Activated CD4-positive, alpha-beta memory T cell treated with anti-CD3 and anti-CD28 coated beads, Interleukin-2, amount 10 ng/mL, durations not matched to agents 7 days and 5 days (primary cell): ENCODE results near the gene NOTCH2. TPM values are rescaled to one million over a fixed set of nuclear protein-coding genes. Genes with fewer than 3 reads are reported as not detected.

Experiments
- CTCF ChIA-PET: fragments of 350-600 bp; sonication (Branson Sonifier 250); formaldehyde crosslinking; loops from one replicate; lab custom pipeline; 2021; ENCODE audit warnings: antibody characterized with exemption, inconsistent platforms; lab: Charles Lee
- POLR2A ChIA-PET: fragments of 350-600 bp; sonication (Branson Sonifier 250); formaldehyde crosslinking; loops from one replicate; lab custom pipeline; 2021; ENCODE audit warnings: antibody characterized with exemption; lab: Charles Lee
- DNase-seq: peaks from one replicate; pipeline ENCODE4 v3.0.0-alpha.2; 2020
- H3K27ac Mint-ChIP-seq: one replicate; pipeline ENCODE4 v1.8.0; 2021; ENCODE audit warnings: mild to moderate bottlenecking, mixed read lengths
- H3K27me3 Mint-ChIP-seq: one replicate; pipeline ENCODE4 v1.8.0; 2021; ENCODE audit warnings: mixed read lengths
- H3K36me3 Mint-ChIP-seq: one replicate; pipeline ENCODE4 v1.8.0; 2021; ENCODE audit warnings: low read depth, mixed read lengths
- H3K4me1 Mint-ChIP-seq: one replicate; pipeline ENCODE4 v1.8.0; 2021; ENCODE audit warnings: mixed read lengths
- H3K4me3 Mint-ChIP-seq: one replicate; pipeline ENCODE4 v1.8.0; 2021; ENCODE audit warnings: mild to moderate bottlenecking, mixed read lengths
- H3K9me3 Mint-ChIP-seq: one replicate; pipeline ENCODE4 v1.8.0; 2021; ENCODE audit warnings: mixed read lengths
- total RNA-seq, 2 experiments: library from RNA; stranded (reverse); gene quantifications; one replicate each; pipeline ENCODE4 v1.2.3, GENCODE V29; 2021

The NOTCH2 gene
- total RNA-seq, 2 experiments from 2014 or later: 81.9 to 88.7 TPM

DNA sequence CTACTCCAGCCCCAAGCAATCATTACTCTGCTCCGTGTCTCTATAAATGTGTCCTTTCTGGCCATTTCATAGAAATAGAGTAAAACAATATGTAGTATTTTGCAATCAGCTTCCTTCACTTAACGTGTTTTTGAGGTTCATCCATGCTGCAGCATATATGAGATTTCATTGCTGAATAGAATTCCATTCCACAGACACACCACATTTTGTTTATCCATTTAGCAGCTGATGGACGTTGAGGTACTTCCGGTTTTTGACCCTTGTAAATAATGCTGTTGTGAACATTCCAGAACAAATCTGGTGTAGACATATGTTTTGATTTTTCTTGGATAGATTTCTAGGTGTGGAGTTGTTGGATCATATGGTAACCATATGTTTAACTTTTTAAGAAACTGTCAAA lies 203.8 kb downstream of the NOTCH2 start:
- peaks cover 32% of the 10 kb centered on the region for H3K27me3 Mint-ChIP-seq

DNA sequence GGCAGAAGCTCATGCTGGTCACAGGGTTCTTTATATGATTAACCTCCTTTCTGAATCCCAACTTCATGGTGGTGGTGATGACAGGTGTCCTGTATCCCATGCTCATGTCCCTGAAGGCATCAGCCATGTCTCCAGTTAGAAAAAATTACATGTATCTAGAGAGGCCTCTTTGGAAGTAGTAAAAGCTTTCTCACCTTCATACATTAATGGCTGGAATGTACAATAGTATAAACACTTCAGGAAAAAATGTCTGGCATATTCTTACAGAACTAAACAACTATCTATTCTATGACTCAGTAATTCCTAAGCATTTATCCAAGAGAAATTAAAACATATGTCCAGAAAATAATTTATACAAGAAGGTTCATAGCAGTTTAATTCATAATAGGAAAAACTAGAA lies 207.2 kb downstream of the NOTCH2 start:
- no peak overlapping the region for H3K27ac Mint-ChIP-seq

More for the DNA sequence above, 203.8 kb downstream of the NOTCH2 start:
- DNase-seq: no peak
- ChIA-PET POLR2A (no interaction called here), CTCF (no interaction called here)
- Mint-ChIP-seq H3K36me3 (no peaks in the 10 kb centered on the region), H3K9me3 (no peaks in the 10 kb centered on the region), H3K4me3 (no peak overlapping the region), H3K27ac (no peak overlapping the region), H3K4me1 (peaks cover 9% of the 10 kb centered on the region)

More for the DNA sequence above, 207.2 kb downstream of the NOTCH2 start:
- H3K36me3 Mint-ChIP-seq: no peaks in the 10 kb centered on the region
- DNase-seq: no peak
- H3K4me3 Mint-ChIP-seq: no peak overlapping the region
- no peaks in the 10 kb centered on the region for H3K9me3 Mint-ChIP-seq
- ChIA-PET CTCF (no interaction called here), POLR2A (no interaction called here)
- H3K4me1 Mint-ChIP-seq: peaks cover 30% of the 10 kb centered on the region
- H3K27me3 Mint-ChIP-seq: peaks cover 25% of the 10 kb centered on the region

Other genes starting within 250 kb of the NOTCH2 start
- gene ADAM30, start 173.1 kb downstream of the NOTCH2 start, total RNA-seq: not detected
- gene SEC22B, start 106.9 kb upstream of the NOTCH2 start, total RNA-seq: 10 to 100 TPM; 23.1 TPM